Activated naive CD8-positive, alpha-beta T cell (primary cell): Measurements from ENCODE around the gene LIN7B.
"Not testable (repeated sequence)": the region's sequence is repeated elsewhere in the genome, so short reads cannot be mapped to it uniquely, and the experiment has no call there.

Experiments used
- H3K27ac Mint-ChIP-seq: one replicate; pipeline ENCODE4 v1.8.0; 2021; ENCODE audit warnings: mixed read lengths
- H3K27me3 Mint-ChIP-seq: one replicate; pipeline ENCODE4 v1.8.0; 2021; ENCODE audit warnings: mixed read lengths
- H3K36me3 Mint-ChIP-seq: one replicate; pipeline ENCODE4 v1.8.0; 2021; ENCODE audit warnings: mixed read lengths
- H3K4me1 Mint-ChIP-seq: one replicate; pipeline ENCODE4 v1.8.0; 2021; ENCODE audit warnings: low read depth, mixed read lengths
- H3K4me3 Mint-ChIP-seq: one replicate; pipeline ENCODE4 v1.8.0; 2021; ENCODE audit warnings: mild to moderate bottlenecking, mixed read lengths
- H3K9me3 Mint-ChIP-seq: one replicate; pipeline ENCODE4 v1.8.0; 2021; ENCODE audit warnings: low read depth, mixed read lengths

Gene LIN7B, protein sequence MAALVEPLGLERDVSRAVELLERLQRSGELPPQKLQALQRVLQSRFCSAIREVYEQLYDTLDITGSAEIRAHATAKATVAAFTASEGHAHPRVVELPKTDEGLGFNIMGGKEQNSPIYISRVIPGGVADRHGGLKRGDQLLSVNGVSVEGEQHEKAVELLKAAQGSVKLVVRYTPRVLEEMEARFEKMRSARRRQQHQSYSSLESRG

DNA sequence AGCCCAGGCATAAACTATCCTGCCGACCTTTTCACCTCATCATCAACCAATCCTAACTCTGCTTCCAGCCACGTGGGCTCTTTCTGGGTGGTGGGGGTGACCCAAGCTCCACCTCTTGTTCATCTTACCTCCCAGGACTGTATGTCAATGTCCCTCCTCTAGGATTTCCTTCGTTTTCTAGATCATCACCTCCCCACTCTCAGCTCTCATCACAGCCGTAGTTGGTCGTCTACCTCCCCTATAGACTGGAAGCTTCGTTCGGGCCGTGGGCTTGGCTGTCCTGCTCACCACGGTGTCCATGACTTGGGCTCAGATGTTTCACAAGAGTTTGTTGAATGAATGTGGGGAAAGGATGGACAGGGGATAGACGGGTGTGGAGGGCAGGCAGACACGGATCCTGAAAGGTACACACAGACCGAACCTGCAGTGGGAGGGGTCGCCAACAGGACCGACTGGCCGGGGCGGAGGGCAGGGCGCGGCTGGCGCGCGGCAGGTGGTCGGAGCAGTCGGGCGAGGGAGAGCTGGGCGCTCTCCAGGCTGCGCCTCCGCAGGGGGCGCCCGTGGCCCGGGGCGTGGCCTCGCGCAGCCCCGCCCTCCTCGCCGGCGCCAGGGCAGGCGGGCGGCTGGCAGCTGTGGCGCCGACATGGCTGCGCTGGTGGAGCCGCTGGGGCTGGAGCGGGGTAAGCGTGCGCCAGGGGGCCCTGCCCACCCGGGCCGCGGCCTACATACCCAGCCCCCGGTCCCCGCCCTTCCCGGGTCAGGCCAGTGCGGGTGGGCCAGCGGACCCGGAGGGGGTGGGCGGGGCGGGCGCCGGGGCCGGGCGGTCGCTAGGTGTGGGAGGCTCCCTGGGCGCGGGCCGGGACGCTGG, at the start of gene LIN7B:
Gene LIN7B (plus strand): TSS at position 609 of the 868 bp plus-strand sequence. CDS start 35 bp downstream, at position 644.
- peak within 1 kb of the TSS; percentile 31 for H3K27ac Mint-ChIP-seq
- H3K27me3 Mint-ChIP-seq = no peaks in the 10 kb centered on the region
- H3K4me3 Mint-ChIP-seq = peak within 1 kb of the TSS; percentile 89
- no peaks in the 10 kb centered on the region for H3K36me3 Mint-ChIP-seq
- H3K9me3 Mint-ChIP-seq = no peaks in the 10 kb centered on the region
- H3K4me1 Mint-ChIP-seq = peaks cover 29% of the 10 kb centered on the region

DNA sequence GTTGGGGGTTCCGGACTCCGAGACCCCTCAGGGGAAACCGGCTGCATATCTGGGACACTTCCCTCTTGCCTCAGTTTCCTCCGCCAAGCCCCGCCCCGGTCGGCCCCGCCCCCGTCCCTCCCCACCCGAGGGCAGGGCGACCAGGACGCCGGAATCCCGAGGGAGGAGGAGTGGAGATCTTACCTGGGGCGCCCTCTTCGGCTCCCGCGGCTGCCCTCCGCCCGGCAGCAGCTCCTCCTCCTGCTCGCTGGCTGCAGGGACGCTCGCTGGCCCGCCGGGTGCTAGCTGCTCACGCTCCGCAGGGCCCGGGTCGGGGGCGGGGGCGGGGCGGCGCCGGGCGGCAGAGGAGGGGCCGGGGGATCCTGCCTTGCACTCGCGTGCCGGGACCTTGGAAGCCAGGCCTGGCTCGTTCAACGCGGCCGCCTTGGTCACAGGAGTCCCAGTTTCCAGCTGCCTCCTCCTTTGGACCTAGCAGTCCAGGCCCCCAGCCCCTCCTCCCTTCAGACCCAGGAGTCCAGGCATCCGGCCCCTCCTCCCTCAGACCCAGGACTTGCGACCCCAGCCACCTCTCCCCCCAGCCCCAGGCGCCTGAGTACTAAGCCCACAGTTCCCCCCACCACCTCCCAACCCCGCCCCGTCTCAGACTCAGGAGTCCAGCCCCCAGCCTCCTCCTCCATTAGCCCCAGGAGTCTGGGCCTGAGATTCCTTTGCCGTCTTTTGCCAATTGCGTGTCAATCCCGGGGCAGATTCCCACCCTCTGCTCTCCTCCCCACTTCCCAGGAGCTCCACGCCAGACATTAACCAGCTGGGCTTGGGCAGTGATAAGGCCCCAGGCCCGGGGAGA, 49.2 kb upstream of the LIN7B start, which contains the start of gene NTF4:
Gene NTF4 (minus strand): TSS at position 51 of the 844 bp plus-strand sequence. CDS start 2,821 bp downstream, outside the sequence.
- Mint-ChIP-seq H3K9me3 (no peaks in the 10 kb centered on the region), H3K27ac (no peak within 1 kb of the TSS), H3K4me1 (no peaks in the 10 kb centered on the region), H3K36me3 (no peaks in the 10 kb centered on the region), H3K27me3 (peaks cover 31% of the 10 kb centered on the region), H3K4me3 (no peak within 1 kb of the TSS)

GRCh38 chr19:49065905-49066512, 48.2 kb upstream of the LIN7B start:
- Mint-ChIP-seq H3K9me3 (no peaks in the 10 kb centered on the region), H3K27ac (no peak overlapping the region), H3K27me3 (peaks cover 34% of the 10 kb centered on the region), H3K4me3 (no peak overlapping the region), H3K4me1 (no peaks in the 10 kb centered on the region), H3K36me3 (peaks cover 3% of the 10 kb centered on the region)

GRCh38 chr19:49067554-49067953, 46.6 kb upstream of the LIN7B start:
- Mint-ChIP-seq H3K9me3 (no peaks in the 10 kb centered on the region), H3K27ac (no peak overlapping the region), H3K27me3 (peaks cover 35% of the 10 kb centered on the region), H3K4me1 (no peaks in the 10 kb centered on the region), H3K36me3 (peaks cover 3% of the 10 kb centered on the region), H3K4me3 (no peak overlapping the region)

GRCh38 chr19:49069026-49069425, 45.1 kb upstream of the LIN7B start:
- H3K36me3 Mint-ChIP-seq = peaks cover 3% of the 10 kb centered on the region
- H3K4me1 Mint-ChIP-seq = peaks cover 8% of the 10 kb centered on the region
- peaks cover 45% of the 10 kb centered on the region for H3K27me3 Mint-ChIP-seq
- H3K27ac Mint-ChIP-seq = no peak overlapping the region
- no peaks in the 10 kb centered on the region for H3K9me3 Mint-ChIP-seq
- H3K4me3 Mint-ChIP-seq = no peak overlapping the region

DNA sequence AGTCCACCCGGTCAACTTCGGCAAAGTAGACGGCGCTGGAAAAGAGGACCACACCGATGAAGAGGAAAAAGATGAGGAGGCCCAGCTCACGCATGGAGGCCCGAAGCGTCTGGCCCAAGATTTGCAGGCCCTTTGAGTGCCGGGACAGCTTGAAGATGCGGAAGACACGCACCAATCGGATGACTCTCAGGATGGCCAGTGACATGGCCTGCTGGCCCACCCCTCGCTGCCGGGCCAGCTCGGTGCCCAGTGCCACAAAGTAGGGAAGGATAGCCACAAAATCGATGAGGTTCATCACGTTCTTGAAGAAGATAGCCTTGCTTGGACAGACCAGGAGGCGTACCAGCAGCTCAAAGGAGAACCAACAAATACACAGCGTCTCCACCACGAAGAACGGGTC, 43.8 kb upstream of the LIN7B start:
- no peaks in the 10 kb centered on the region for H3K9me3 Mint-ChIP-seq
- peaks cover 50% of the 10 kb centered on the region for H3K27me3 Mint-ChIP-seq
- H3K4me1 Mint-ChIP-seq = peaks cover 8% of the 10 kb centered on the region
- peaks cover 3% of the 10 kb centered on the region for H3K36me3 Mint-ChIP-seq
- no peak overlapping the region for H3K27ac Mint-ChIP-seq
- H3K4me3 Mint-ChIP-seq = no peak overlapping the region

DNA sequence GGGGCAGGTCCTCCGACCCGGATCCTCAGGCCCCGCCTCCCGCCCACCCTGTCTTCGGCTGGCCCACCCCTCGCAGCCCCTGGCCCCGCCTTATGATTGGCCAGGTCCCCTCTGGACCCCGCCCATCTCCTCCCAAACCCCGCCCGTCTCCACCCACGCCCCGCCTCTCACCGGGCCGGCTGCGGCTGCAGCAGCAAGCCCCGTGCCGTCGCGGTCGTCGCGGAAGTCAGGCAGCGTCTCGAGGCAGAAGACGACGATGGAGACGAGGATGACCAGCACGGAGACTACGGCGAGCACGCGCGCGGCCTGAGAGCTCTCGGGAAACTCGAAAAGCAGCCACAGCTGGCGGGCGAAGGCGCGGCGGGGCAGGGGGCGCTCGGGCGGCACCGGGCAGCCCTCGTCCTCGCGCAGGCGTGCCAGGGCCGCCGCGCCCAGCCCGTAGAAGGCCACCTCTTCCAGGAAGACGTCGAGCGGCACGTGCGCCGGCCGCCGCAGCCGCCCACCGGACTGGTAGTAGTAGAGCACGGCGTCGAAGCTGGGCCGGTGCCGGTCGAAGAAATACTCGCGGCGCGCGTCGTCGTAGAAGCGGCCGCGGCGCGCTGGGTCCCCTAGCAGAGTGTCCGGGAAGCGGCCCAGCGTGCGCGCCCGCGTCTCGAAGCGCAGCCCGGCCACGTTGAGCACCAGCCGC, 42.2 kb upstream of the LIN7B start:
- Mint-ChIP-seq H3K4me3 (no peak overlapping the region), H3K27me3 (peaks cover 38% of the 10 kb centered on the region), H3K36me3 (peaks cover 3% of the 10 kb centered on the region), H3K4me1 (peaks cover 8% of the 10 kb centered on the region), H3K9me3 (no peaks in the 10 kb centered on the region), H3K27ac (no peak overlapping the region)

DNA sequence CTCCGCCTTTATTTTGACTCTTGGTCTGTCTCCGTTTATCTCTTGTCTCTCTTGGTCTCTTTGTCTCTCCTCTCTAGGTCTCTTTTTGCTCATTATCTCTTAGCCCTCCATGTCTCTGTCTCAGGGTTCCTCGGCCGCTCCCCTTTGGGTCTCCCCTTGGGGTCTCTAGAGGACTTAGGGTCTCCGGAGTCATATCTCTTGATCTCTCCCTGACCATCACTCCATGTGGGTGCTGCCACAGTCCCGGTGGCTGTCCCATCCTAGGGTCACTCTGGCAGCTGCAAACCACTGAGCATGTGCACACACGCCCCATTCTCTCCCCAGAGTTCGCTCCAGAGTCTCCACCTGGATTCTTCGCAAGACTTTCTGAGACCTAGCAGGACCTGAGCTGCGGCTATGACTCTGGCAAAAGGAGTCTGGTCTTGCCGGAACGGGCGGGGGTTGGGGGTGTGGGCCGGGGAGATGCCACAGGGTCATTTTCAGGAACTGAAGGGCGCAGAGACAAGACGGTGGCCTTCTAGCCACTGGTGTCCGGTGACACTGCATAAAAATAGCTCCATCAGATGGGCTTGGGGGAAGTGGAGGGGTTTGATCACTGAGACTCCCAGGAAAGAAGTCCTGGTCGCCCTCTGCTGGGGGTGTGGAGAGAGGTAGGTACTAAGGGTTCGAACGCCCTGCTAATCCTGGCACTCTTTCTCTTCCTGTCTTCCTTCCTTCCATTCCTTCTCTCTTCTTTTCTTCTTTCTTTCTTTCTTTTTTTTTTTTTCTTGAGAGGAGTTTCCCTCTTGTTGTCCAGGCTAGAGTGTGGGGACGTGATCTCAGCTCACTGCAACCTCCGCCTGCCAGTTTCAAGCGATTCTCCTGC, 40.4 kb upstream of the LIN7B start:
- Mint-ChIP-seq H3K4me1 (peaks cover 8% of the 10 kb centered on the region), H3K27me3 (peaks cover 32% of the 10 kb centered on the region), H3K9me3 (no peaks in the 10 kb centered on the region), H3K36me3 (peaks cover 3% of the 10 kb centered on the region), H3K4me3 (peak overlapping the region; percentile 67), H3K27ac (no peak overlapping the region)

DNA sequence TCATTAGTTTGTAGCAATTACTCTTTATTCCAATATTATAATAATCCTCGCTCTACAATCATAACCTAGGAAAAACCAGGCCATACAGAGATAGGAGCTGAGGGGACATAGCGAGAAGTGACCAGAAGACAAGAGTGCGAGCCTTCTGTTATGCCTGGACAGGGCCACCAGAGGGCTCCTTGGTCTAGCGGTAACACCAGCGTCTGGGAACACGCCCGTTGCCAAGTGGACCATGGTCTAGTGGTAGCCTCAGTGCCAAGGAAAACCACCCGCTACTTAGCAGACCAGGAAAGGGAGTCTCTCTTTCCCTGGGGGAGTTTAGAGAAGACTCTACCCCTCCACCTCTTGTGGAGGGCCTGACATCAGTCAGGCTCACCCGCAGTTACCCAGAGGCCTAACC, 39.3 kb upstream of the LIN7B start:
- not testable (repeated sequence) for H3K9me3 Mint-ChIP-seq, H3K36me3 Mint-ChIP-seq, H3K4me3 Mint-ChIP-seq, H3K4me1 Mint-ChIP-seq, H3K27ac Mint-ChIP-seq
- peaks cover 24% of the 10 kb centered on the region for H3K27me3 Mint-ChIP-seq

DNA sequence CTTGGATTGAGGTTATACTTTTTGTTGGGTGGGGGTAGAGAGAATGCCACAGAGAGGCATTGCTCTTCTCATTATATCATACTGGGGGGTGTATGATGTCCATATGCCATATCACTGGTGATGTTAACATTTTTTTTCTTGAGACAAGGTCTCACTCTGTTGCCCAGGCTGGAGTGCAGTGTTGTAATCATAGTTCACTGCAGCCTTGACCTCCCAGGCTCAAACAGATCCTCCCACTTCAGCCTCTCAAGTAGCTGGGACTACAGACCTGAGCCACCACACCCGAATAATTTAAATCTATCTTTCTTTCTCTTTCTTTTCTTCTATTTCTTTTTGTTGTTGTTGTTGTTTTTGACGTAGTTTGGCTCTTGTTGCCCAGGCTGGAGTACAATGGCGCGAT, 33.8 kb upstream of the LIN7B start:
- Mint-ChIP-seq H3K27me3 (peaks cover 3% of the 10 kb centered on the region), H3K36me3 (no peaks in the 10 kb centered on the region), H3K4me1 (peaks cover 7% of the 10 kb centered on the region), H3K4me3 (no peak overlapping the region), H3K27ac (no peak overlapping the region), H3K9me3 (no peaks in the 10 kb centered on the region)

GRCh38 chr19:49081273-49081672, 32.9 kb upstream of the LIN7B start:
- peaks cover 1% of the 10 kb centered on the region for H3K27me3 Mint-ChIP-seq
- peaks cover 2% of the 10 kb centered on the region for H3K36me3 Mint-ChIP-seq
- H3K27ac Mint-ChIP-seq = no peak overlapping the region
- H3K4me1 Mint-ChIP-seq = peaks cover 8% of the 10 kb centered on the region
- H3K4me3 Mint-ChIP-seq = no peak overlapping the region
- no peaks in the 10 kb centered on the region for H3K9me3 Mint-ChIP-seq

GRCh38 chr19:49084206-49085019, 29.8 kb upstream of the LIN7B start:
- Mint-ChIP-seq H3K4me1 (peaks cover 30% of the 10 kb centered on the region), H3K9me3 (no peaks in the 10 kb centered on the region), H3K4me3 (peak overlapping the region; percentile 96), H3K27ac (peak overlapping the region; percentile 93), H3K27me3 (peaks cover 1% of the 10 kb centered on the region), H3K36me3 (peaks cover 2% of the 10 kb centered on the region)
